ENCODE results near the gene UNC45B. TPM values are rescaled to one million over a fixed set of nuclear protein-coding genes. Genes with fewer than 3 reads are reported as not detected.
"Not testable (repeated sequence)": the region's sequence is repeated elsewhere in the genome, so short reads cannot be mapped to it uniquely, and the experiment has no call there.

UNC45B gene
- total RNA-seq, 4 donors from 2014 or later, result not detected

DNA sequence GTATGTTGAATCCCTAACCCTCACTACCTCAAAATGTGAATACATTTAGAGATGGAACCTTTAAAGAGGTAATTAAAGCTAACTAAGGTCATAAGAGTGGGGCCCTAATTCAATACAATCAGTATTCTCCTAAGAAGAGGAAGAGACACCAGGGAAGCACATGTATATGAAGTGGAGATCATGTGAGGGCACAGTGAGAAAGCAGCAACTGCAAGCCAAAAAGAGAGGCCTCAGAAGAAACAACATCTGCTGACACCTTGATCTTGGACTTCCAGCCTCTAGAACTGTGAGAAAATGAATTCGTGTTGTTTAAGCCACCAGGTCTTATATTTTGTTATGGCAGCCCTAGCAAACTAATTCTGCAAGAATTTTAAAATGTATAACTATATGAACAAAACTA, 82.0 kb downstream of the UNC45B start:
- no peak overlapping the region for H3K4me3 ChIP-seq
- DNase-seq, result no peak
- no peaks in the 10 kb centered on the region for H3K9me3 ChIP-seq
- H3K4me1 ChIP-seq, result no peaks in the 10 kb centered on the region
- intact Hi-C loops (cut with DNase I), result no loop called here
- H3K27ac ChIP-seq, result no peak overlapping the region
- TF ChIP-seq POLR2A (IDR thresholded peaks at IDR 0.05), result no peak
- no peak for TF ChIP-seq CTCF (IDR thresholded peaks at IDR 0.05)
- H3K27me3 ChIP-seq, result no peaks in the 10 kb centered on the region
- no peaks in the 10 kb centered on the region for H3K36me3 ChIP-seq
- 64 to 73% methylated on average over 1 of the region's 1 CpG for WGBS, 2 donors

- intact Hi-C loops (cut with DNase I); H3K4me1 ChIP-seq; H3K4me3 ChIP-seq; H3K36me3 ChIP-seq; H3K27me3 ChIP-seq; DNase-seq; H3K27ac ChIP-seq; H3K9me3 ChIP-seq: not testable (repeated sequence)
- WGBS, 2 donors, result 85 to 88% methylated on average over 4 of the region's 4 CpGs
Observed at GRCh38 chr17:35234315-35234714, 86.7 kb downstream of the UNC45B start.

GRCh38 chr17:35235289-35235688, 87.7 kb downstream of the UNC45B start:
- no peak overlapping the region for H3K27ac ChIP-seq
- no peak for DNase-seq
- TF ChIP-seq CTCF (IDR thresholded peaks at IDR 0.05) (no peak), POLR2A (IDR thresholded peaks at IDR 0.05) (no peak)
- H3K4me3 ChIP-seq, result no peak overlapping the region
- H3K9me3 ChIP-seq, result no peaks in the 10 kb centered on the region
- intact Hi-C loops (cut with DNase I), result no loop called here
- no peaks in the 10 kb centered on the region for H3K27me3 ChIP-seq
- WGBS, 2 donors, result 74 to 79% methylated on average over 3 of the region's 3 CpGs
- H3K4me1 ChIP-seq, result no peaks in the 10 kb centered on the region
- H3K36me3 ChIP-seq, result no peaks in the 10 kb centered on the region

- Histone ChIP-seq H3K9me3 (no peaks in the 10 kb centered on the region), H3K27ac (no peak overlapping the region), H3K27me3 (no peaks in the 10 kb centered on the region), H3K4me3 (no peak overlapping the region), H3K4me1 (no peaks in the 10 kb centered on the region), H3K36me3 (no peaks in the 10 kb centered on the region)
- 64 to 88% methylated on average over 2 of the region's 2 CpGs for whole genome bisulfite sequencing, 2 donors
- DNase-seq, result no peak
- no peak for TF ChIP-seq CTCF (IDR thresholded peaks at IDR 0.05)
- TF ChIP-seq POLR2A (IDR thresholded peaks at IDR 0.05), result no peak
- intact Hi-C loops (cut with DNase I), result no loop called here
Observed at GRCh38 chr17:35235917-35236316, 88.3 kb downstream of the UNC45B start.

DNA sequence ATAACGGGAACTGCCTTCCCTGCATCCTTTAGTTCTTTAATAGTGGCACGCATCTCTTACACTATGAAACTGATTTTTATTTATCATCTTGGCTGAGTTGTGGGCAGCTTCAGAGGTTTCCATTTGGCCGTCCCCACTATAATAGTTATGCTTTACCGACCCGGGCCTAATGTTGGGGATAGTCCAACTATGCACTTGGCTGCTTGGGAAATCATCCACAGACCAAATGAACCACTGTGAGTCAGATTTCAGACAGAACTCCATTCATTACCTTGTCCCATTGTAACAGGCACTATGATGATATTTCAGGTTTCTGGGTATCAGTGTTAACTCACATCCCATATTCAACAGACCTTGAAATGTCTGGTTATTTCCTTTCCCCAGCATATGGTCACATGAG, 89.2 kb downstream of the UNC45B start:
- no peaks in the 10 kb centered on the region for H3K9me3 ChIP-seq
- TF ChIP-seq POLR2A (IDR thresholded peaks at IDR 0.05) (no peak), CTCF (IDR thresholded peaks at IDR 0.05) (no peak)
- H3K4me3 ChIP-seq, result no peak overlapping the region
- H3K36me3 ChIP-seq, result no peaks in the 10 kb centered on the region
- peaks cover 0 to 7% (median 4%) of the 10 kb centered on the region in 3 donors for H3K4me1 ChIP-seq
- intact Hi-C loops (cut with DNase I), result no loop called here
- no peak overlapping the region for H3K27ac ChIP-seq
- H3K27me3 ChIP-seq, result no peaks in the 10 kb centered on the region
- 64 to 90% methylated on average over 5 of the region's 5 CpGs for WGBS, 2 donors
- no peak for DNase-seq

- no peak for DNase-seq
- WGBS, 2 donors, result 25 to 32% methylated on average over 2 of the region's 2 CpGs
- Histone ChIP-seq H3K27me3 (no peaks in the 10 kb centered on the region), H3K9me3 (no peaks in the 10 kb centered on the region), H3K27ac (no peak overlapping the region), H3K4me3 (no peak overlapping the region), H3K36me3 (no peaks in the 10 kb centered on the region), H3K4me1 (peaks cover 5 to 18% (median 7%) of the 10 kb centered on the region in 3 donors)
- intact Hi-C loops (cut with DNase I), result no loop called here
- TF ChIP-seq CTCF (IDR thresholded peaks at IDR 0.05) (no peak), POLR2A (IDR thresholded peaks at IDR 0.05) (no peak)
Observed at GRCh38 chr17:35238821-35239220, 91.2 kb downstream of the UNC45B start.

All from esophagus squamous epithelium (tissue), 5 donors.